GM12878 (cell line): ENCODE results near the gene ATP8B1.

Experiments
- BHLHE40 ChIP-seq, 2 experiments: fragments of 450-650 bp in 1 of 2; IDR thresholded peaks; 2 replicates each; pipeline ENCODE4 v1.6.1; 2011 to 2017; ENCODE audit warnings: low read depth in 2 of 2, borderline replicate concordance in 1 of 2, improper control_type of control experiment in 1 of 2, low read length in 1 of 2, mild to moderate bottlenecking in 1 of 2
- EZH2 ChIP-seq: IDR thresholded peaks from 2 replicates; pipeline ENCODE4 v1.6.1; 2012; ENCODE audit warnings: low read depth, mild to moderate bottlenecking, control low read depth, inconsistent platforms, low read length, borderline replicate concordance; ENCODE audit not compliant: control insufficient read depth
- FOS ChIP-seq: IDR thresholded peaks from 3 replicates; pipeline ENCODE4 v1.6.1; 2011; ENCODE audit warnings: borderline replicate concordance; ENCODE audit not compliant: insufficient read length; ENCODE audit errors: extremely low read depth
- LARP7 ChIP-seq: fragments of 450-650 bp; IDR thresholded peaks from 2 replicates; pipeline ENCODE4 v1.6.1; 2017; ENCODE audit warnings: mild to moderate bottlenecking
- MEF2A ChIP-seq: IDR thresholded peaks from 2 replicates; pipeline ENCODE4 v1.6.1; 2011; ENCODE audit warnings: low read depth, mild to moderate bottlenecking, low read length, moderate library complexity; ENCODE audit not compliant: insufficient read depth
- MXI1 ChIP-seq: fragments of 150-350 bp; IDR thresholded peaks from 2 replicates; pipeline ENCODE4 v1.6.1; 2011; ENCODE audit warnings: low read depth, mild to moderate bottlenecking, inconsistent platforms, low read length, improper control_type of control experiment
- POLR2AphosphoS2 ChIP-seq: IDR thresholded peaks from 2 replicates; pipeline ENCODE4 v1.6.1; 2011; ENCODE audit warnings: low read depth, mild to moderate bottlenecking, low read length, improper control_type of control experiment, moderate library complexity
- POLR2AphosphoS5 ChIP-seq: IDR thresholded peaks from 2 replicates; pipeline ENCODE4 v1.6.1; 2011; ENCODE audit warnings: mild to moderate bottlenecking, low read length, inconsistent platforms
- SMC3 ChIP-seq: IDR thresholded peaks from 2 replicates; pipeline ENCODE4 v1.6.1; 2011; ENCODE audit warnings: low read length, improper control_type of control experiment, borderline replicate concordance
- SUPT20H ChIP-seq: IDR thresholded peaks from 2 replicates; pipeline ENCODE4 v1.6.1; 2011; ENCODE audit warnings: low read depth, mild to moderate bottlenecking, low read length, moderate library complexity, borderline replicate concordance; ENCODE audit not compliant: control insufficient read depth
- TF ChIP-seq, protein P1 (sequence below): fragments of 450-650 bp; IDR thresholded peaks from 2 replicates; pipeline ENCODE4 v1.6.1; 2017; ENCODE audit warnings: mild to moderate bottlenecking
- TF ChIP-seq, protein P2 (sequence below): IDR thresholded peaks from 2 replicates; pipeline ENCODE4 v1.6.1; 2012; ENCODE audit warnings: mild to moderate bottlenecking, low read depth, low read length

DNA sequence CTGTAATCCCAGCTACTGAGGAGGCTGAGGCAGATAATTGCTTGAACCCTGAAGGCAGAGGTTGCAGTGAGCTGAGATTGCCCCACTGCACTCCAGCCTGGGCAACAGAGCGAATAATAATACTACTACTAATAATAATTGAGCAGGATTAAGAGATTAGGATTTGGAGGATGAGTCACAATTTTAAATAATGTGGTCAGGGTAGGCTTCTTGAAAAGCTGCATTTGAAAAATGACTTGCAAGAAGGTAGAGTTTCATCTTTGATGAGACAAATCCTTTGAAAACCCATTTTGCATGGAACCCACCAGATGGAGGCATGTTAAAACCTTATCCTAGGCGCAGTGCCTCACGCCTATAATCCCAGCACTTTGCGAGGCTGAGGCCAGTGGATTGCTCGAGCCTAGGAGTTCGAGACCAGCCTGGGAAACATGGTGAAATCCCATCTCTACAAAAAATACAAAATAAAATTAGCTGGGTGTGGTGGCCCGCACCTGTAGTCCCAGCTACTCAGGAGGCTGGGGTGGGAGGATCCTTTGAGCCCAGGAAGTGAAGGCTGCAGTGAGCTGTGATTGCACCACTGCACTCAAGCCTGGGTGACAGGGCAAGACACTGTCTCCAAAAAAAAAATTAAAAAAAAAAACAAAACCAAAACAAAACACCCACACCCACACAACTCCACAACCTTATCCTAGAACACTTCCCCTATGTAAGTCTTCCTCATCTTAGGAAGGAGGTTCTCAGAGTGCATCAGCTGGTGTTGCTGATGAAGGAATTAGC, 3.3 kb upstream of the ATP8B1 start:
- no peak for TF ChIP-seq POLR2AphosphoS2
- TF ChIP-seq, protein P1, sequence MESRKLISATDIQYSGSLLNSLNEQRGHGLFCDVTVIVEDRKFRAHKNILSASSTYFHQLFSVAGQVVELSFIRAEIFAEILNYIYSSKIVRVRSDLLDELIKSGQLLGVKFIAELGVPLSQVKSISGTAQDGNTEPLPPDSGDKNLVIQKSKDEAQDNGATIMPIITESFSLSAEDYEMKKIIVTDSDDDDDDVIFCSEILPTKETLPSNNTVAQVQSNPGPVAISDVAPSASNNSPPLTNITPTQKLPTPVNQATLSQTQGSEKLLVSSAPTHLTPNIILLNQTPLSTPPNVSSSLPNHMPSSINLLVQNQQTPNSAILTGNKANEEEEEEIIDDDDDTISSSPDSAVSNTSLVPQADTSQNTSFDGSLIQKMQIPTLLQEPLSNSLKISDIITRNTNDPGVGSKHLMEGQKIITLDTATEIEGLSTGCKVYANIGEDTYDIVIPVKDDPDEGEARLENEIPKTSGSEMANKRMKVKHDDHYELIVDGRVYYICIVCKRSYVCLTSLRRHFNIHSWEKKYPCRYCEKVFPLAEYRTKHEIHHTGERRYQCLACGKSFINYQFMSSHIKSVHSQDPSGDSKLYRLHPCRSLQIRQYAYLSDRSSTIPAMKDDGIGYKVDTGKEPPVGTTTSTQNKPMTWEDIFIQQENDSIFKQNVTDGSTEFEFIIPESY: no peak
- TF ChIP-seq MXI1: no peak
- TF ChIP-seq POLR2AphosphoS5: no peak
- TF ChIP-seq SMC3: no peak
- no peak for TF ChIP-seq EZH2
- TF ChIP-seq SUPT20H: no peak
- TF ChIP-seq FOS: no peak
- TF ChIP-seq, protein P2, sequence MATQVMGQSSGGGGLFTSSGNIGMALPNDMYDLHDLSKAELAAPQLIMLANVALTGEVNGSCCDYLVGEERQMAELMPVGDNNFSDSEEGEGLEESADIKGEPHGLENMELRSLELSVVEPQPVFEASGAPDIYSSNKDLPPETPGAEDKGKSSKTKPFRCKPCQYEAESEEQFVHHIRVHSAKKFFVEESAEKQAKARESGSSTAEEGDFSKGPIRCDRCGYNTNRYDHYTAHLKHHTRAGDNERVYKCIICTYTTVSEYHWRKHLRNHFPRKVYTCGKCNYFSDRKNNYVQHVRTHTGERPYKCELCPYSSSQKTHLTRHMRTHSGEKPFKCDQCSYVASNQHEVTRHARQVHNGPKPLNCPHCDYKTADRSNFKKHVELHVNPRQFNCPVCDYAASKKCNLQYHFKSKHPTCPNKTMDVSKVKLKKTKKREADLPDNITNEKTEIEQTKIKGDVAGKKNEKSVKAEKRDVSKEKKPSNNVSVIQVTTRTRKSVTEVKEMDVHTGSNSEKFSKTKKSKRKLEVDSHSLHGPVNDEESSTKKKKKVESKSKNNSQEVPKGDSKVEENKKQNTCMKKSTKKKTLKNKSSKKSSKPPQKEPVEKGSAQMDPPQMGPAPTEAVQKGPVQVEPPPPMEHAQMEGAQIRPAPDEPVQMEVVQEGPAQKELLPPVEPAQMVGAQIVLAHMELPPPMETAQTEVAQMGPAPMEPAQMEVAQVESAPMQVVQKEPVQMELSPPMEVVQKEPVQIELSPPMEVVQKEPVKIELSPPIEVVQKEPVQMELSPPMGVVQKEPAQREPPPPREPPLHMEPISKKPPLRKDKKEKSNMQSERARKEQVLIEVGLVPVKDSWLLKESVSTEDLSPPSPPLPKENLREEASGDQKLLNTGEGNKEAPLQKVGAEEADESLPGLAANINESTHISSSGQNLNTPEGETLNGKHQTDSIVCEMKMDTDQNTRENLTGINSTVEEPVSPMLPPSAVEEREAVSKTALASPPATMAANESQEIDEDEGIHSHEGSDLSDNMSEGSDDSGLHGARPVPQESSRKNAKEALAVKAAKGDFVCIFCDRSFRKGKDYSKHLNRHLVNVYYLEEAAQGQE: no peak
- TF ChIP-seq LARP7: no peak
- no peak for TF ChIP-seq MEF2A
- no peak for TF ChIP-seq BHLHE40 (IDR thresholded peaks at IDR 0.05; ENCODE audit: borderline replicate concordance in 1 of 2, low read depth in 2 of 2, low read length in 1 of 2)
